Ishikawa (cell line): Measurements from ENCODE around the gene GPR84.

ENCODE experiments used
- CEBPB ChIP-seq: IDR thresholded peaks from 2 replicates; pipeline ENCODE4 v1.6.1; 2012
- EP300 ChIP-seq: IDR thresholded peaks from 2 replicates; pipeline ENCODE4 v1.6.1; 2012; ENCODE audit warnings: borderline replicate concordance
- NFIC ChIP-seq: IDR thresholded peaks from 2 replicates; pipeline ENCODE4 v1.6.1; 2012
- TAF1 ChIP-seq: IDR thresholded peaks from 2 replicates; pipeline ENCODE4 v1.6.1; 2012; ENCODE audit warnings: low read depth, mild to moderate bottlenecking
- TCF12 ChIP-seq: IDR thresholded peaks from 2 replicates; pipeline ENCODE4 v1.6.1; 2012; ENCODE audit warnings: low read depth
- TEAD4 ChIP-seq: IDR thresholded peaks from 2 replicates; pipeline ENCODE4 v1.6.1; 2012
- YY1 ChIP-seq: IDR thresholded peaks from 2 replicates; pipeline ENCODE4 v1.6.1; 2012; ENCODE audit warnings: low read depth

DNA sequence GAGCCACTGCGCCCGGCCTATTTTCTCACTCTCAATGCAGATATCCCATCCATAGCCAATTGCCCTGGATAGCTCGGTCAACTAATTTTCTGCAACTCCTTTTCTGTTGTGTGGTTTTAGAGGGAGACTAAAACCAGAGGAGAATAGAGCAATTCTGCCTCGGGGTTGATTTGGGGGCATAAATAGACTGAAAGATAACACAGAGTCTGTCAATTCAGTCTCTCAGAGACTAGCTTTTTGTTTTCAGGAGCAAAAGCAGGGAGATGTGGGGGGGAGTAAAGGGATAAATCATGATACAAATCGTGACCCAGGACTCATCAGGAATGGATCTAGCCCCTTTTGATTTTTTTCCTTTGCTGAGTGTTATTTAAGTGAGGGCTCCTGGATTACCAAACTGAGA is 32.8 kb downstream of the GPR84 start:
- no peak for TF ChIP-seq NFIC
- no peak for TF ChIP-seq TEAD4
- TF ChIP-seq TCF12 = no peak
- no peak for TF ChIP-seq TAF1
- TF ChIP-seq YY1 = no peak
- no peak for TF ChIP-seq EP300
- TF ChIP-seq CEBPB = no peak
